Left cardiac atrium (tissue), 4 donors: ENCODE data around the gene PDZD2. TPM values are rescaled to one million over a fixed set of nuclear protein-coding genes. Genes with fewer than 3 reads are reported as not detected.
A peak's percentile ranks its signal among the peaks of the same experiment; 100 is the strongest.
"Not testable (repeated sequence)": the region's sequence is repeated elsewhere in the genome, so short reads cannot be mapped to it uniquely, and the experiment has no call there.

Experiments
- ATAC-seq, 2 donors: fragments of 200-7000 bp; cut with Tn5 transposase; one replicate each; pipeline ENCODE4 v1.9.1; 2020; ENCODE audit warnings: mild to moderate bottlenecking in 2 of 2, moderate library complexity in 2 of 2
- DNase-seq: peaks from one replicate; pipeline ENCODE4 v3.0.0-alpha.2; 2020
- intact Hi-C, 2 donors: fragments of 100-400 bp; cut with DNase I; formaldehyde crosslinking; loops; one replicate each; pipeline versions ENCODE4 v1.14.1 to v1.15.1; 2022 to 2023
- total RNA-seq, 2 donors: library from RNA; stranded (reverse); fragmentation: NEBNext Ultra II Directional; extraction: Animal tissue kit (Norgen Biotek cat#: 25700); gene quantifications; one replicate each; pipeline ENCODE4 v1.2.1, GENCODE V29; 2021
- donor health status: DM: no; HTN: yes; CAD: no.
- donor health status: DM: no; HTN: yes; CAD: no; lungs with severe emphysema.
- donor health status: DM: yes; HTN: yes; CAD: no.
- donor health status: Dilated cardiomyopathy.

The PDZD2 gene
- total RNA-seq, 2 donors from 2014 or later, result 66.2 to 77.3 TPM

GRCh38 chr5:31675472-31675871 is 36.5 kb downstream of the PDZD2 start:
- ATAC-seq, result no peak
- intact Hi-C loops, result no loop called here
- DNase-seq, result no peak

GRCh38 chr5:31678180-31678579 is 39.2 kb downstream of the PDZD2 start:
- intact Hi-C loops, result no loop called here
- DNase-seq, result peak; percentile 37
- peak; percentile 25 to 78 for ATAC-seq

DNA sequence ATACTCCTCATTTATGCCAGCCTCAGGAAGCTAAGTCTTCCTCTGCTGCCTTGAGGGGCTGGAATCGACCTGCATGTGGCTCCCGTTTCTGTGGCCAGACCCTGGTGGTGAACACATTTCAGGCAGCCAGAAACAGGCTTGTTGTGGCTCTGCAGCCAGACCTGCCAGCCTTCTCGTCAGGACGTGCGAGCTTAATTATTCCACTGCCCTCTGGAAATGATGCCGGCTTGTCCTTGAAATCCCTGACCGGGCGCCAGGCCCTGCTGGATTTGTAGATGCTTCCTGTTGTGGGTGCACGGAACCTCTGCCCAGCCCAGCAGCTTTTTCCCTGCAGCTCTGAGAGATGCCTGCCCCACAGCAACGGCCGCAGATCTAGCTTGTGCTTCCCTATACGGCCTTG is 41.6 kb downstream of the PDZD2 start:
- ATAC-seq (peak; percentile 71 to 86), DNase-seq (peak; percentile 64)
- intact Hi-C loops, result no loop called here

DNA sequence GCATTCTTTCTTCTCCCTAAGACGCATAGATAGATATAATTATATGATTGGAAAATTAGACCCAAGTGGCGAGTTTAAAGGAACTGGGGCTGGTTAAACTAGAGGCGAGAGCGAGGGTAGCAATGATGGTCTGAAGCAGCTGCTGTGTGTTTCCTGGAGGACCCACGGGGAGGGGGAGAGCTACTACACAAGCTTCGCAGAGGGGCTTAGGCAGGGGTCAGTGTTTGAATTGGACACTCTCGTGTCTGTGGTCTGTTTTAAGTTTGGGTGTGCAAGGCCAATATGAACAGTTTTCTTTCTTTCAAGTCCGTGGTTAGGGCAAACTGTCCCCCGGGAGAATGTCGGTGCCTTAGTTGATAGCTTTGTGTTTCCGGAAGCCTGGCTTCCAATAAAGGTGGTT is 43.1 kb downstream of the PDZD2 start:
- DNase-seq (no peak), ATAC-seq (no peak)
- intact Hi-C loops, result no loop called here

DNA sequence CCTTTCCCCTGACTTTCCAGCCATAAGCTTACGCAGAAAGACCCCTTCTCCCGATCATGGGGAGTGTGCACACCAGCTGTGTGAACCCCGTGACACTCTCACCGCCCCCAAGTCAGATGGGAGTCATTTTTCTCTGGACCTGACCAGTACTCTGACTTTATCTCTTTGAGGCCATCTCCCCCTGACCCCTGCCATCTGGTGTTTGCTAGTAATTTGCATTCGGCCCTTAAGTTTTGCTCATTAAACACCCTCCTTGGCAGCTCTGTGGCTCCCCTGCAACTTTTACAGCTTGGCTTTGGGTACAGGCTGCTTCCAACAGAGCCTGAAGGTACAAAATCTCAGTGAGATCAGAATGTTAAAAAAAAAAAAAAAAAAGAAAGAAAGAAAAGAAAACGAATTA is 43.9 kb downstream of the PDZD2 start:
- intact Hi-C loops, result no loop called here
- DNase-seq (no peak), ATAC-seq (no peak)

DNA sequence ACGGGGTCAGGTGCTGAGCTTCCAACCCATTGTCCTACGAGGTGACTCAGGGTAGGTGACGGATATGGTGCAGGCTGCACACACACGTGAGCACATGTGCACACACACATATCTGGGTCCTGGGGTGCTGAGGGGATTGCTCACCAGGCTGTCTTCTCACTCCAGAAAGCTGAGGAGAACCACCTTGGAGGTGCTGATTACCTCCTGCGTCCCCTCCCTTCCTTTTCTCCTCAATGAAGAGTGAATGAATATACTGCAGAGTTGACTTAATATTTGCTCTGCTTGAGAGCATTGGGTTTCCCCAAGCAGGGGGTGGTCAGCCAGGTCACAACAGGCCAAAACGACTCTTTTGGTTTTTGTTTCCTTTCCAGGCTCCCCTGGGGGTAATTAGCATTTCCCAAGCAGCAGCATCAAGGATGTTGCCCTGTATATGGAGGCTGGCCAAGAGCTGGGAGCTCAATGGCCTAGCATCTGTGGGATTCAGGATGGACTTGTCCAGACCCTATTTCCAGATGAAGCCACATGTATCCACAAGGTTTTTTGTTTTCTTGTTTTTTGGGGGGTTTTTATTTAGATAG is 49.7 kb downstream of the PDZD2 start:
- ATAC-seq, result no peak
- intact Hi-C loops, result no loop called here

DNA sequence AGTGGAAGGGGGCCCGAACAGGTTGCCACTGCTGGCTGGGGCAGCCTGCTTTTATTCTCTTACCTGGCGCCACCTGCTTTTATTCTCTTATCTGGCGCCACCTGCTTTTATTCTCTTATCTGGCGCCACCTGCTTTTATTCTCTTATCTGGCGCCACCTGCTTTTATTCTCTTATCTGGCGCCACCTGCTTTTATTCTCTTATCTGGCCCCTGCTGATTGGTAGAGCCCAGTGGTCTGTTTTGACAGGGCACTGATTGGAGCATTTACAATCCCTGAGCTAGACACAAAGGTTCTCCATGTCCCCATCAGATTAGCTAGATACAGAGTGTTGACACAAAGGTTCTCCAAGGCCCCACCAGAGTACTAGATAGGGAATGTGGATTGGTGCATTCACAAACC is 52.5 kb downstream of the PDZD2 start:
- DNase-seq, intact Hi-C loops, ATAC-seq: not testable (repeated sequence)

More for the DNA sequence above, 49.7 kb downstream of the PDZD2 start:
- no peak for DNase-seq

GRCh38 chr5:31692561-31693221 is 53.8 kb downstream of the PDZD2 start:
- DNase-seq (peak; percentile 68), ATAC-seq (peak; percentile 84 to 94)
- intact Hi-C loops, result no loop called here

DNA sequence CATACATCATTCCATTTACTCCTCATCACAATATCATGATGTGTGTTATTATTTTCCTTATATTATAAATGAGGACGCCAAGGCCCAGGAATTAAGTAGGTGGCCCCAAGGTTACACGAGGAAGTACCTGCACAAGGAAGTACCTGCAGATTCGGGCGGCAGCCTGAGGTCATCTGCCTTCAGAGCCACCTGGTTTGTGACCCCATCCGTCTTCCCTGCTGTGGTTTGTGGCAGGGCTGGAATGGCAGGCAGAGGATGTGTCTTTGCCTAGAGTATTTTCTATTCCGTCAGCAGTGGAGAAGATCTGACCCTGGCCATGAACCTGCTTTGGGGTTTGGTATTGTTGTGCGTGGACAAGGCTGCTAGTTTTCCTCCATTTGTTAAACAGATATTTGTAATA is 59.7 kb downstream of the PDZD2 start:
- DNase-seq (no peak), ATAC-seq (no peak)
- intact Hi-C loops, result no loop called here

- DNase-seq (no peak), ATAC-seq (no peak)
- intact Hi-C loops, result no loop called here
Observed at GRCh38 chr5:31701642-31702299, 62.8 kb downstream of the PDZD2 start.

DNA sequence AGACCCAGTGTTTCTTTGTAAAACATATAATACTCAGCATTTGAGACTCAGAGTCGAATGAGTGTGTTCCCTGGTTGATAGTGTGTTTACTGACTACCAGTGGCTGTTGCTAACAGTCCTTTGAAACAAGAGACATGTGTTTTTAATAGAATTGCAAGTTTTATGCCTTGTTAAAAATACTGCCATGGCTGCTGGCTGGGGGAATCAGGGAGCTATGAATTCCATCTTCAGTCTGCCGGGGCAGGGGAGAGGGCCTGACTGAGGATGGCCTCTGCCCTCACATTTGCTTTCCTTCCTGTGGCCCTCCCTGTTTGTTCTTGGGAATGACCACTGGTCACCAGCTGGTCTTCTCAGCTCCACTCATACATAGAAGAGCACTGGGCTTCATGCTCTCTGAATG is 63.8 kb downstream of the PDZD2 start:
- no peak for ATAC-seq
- DNase-seq, result no peak
- intact Hi-C loops, result no loop called here

DNA sequence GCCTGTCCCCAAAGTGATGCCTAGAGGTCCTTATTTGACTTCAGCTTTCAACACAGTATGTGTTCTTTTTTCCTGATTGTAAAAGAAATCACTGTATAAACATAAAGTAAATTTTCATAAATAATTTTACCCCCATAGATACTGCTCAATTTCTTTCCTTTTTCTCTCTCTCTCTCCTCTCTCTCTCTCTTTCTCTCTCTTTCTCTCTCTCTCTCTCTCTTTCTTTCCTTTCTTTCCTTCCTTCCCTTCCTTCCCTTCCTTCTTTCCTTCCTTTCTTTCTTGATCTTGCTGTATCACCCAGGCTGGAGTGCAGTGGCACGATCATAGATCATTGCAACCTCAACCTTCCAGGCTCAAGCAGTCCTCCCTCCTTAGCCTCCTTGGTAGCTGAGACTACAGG is 64.8 kb downstream of the PDZD2 start:
- intact Hi-C loops, result no loop called here
- ATAC-seq (no peak), DNase-seq (no peak)

DNA sequence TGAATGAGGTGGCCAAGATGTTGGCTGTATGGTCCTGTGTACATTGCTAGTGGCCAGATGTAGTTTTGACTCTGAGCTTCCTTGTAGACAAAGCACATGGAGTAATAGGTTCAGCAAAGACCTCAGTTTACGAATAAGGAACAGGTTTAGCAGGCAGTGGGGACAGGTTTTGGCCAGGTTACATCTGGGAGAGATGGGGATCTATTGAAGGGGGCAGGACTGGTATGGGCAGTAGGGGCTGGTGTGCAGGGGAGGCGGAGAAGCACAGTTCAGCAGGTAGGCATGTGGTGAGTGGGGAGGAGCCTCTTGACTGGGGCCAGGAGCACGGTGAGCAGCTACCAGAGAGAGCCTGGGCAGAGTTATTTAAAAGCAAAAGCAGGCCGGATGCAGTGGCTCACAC is 67.3 kb downstream of the PDZD2 start:
- DNase-seq (no peak), ATAC-seq (no peak)
- intact Hi-C loops, result no loop called here

DNA sequence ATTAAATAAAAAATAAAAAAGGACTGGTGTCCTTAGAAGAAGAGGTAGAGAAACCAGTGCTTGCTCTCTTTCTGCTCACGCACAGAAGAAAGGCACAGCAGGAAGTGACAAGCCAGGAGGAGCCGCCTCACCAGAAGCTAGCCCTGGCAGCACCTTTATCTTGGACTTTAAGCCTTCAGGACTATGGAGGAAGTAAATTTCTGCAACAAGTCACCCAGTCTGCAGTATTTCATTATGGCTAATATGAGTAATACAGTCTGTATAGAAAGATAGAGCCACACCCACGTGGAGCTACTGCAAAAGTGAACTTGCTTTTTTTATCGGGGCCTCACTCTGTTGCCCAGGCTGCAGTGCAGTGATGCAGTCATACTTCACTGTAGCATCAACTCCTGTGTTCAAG is 68.4 kb downstream of the PDZD2 start:
- ATAC-seq (no peak), DNase-seq (no peak)
- intact Hi-C loops, result no loop called here

DNA sequence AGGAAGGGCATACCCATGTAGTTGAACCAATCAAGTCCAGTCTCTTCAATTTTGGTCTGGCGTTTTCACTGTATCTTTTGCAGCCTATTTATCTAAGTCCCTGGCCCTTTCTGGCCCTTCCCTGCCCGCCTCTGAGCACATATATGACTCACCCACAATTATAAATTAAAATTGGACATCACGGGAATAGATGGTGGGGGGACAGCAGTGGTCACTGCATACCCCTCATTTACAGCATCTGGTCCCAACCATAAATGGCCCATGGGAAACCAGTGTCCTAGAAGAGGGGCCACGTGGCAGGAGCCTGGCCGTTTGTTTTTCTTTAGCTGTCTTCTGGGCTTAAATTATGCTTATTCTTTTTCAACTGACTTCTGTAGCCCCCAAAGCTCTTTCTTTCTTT is 69.2 kb downstream of the PDZD2 start:
- intact Hi-C loops, result no loop called here
- ATAC-seq (no peak), DNase-seq (no peak)

DNA sequence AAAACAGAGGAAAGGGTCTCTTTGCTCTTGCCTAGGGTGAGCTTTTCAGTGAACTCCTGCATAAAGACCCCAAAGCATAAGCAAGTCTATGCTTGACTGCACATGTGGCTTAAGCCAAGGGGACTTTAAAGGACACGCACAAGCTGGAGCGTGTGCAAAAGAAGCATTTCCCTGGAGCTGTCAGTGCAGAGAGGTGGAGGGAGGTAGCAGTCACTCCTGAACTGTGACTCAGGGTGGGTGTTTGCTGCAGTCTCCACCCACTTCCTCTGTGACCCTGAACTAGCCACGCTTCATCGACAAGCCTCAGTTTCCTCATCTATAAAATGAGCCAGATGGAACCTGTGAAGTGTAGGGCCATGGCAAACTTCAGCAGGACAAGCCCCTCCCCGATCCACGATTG is 72.4 kb downstream of the PDZD2 start:
- ATAC-seq (peak in 1 of 2 donors; percentile 67), DNase-seq (no peak)
- intact Hi-C loops, result no loop called here

DNA sequence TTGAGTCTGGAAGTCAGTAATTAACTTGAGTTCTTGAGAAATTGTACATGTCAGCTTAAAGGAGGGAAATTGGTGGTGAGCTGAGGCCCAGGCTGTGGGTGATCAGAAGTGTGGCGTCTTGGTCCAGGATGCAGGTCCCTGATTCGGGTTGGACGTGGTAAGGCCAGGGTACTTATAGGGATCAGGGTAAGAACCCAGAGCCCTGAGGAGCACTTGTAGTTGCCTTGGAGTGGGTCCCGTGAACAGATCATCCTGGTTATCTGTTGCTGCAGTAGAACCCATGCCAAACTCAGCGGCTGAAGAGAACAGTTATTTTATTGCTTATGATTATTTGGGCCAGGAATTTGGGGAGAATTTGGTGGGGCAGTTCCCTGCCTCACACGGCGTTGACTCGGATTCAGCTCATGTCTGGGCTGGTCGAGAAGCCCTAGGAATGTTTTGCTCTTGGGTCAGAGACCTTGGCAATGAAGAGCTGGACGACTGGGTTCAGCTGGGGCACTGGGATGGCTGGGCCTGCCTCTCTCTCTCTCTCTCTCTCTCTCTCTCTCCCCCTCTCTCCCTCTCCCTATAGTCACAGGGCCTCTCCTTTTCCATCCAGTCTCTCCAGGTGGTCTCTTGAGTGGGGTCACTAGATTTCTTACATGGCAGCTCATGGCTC is 73.1 kb downstream of the PDZD2 start:
- intact Hi-C loops, result no loop called here
- no peak for DNase-seq
- peak; percentile 59 to 69 for ATAC-seq

DNA sequence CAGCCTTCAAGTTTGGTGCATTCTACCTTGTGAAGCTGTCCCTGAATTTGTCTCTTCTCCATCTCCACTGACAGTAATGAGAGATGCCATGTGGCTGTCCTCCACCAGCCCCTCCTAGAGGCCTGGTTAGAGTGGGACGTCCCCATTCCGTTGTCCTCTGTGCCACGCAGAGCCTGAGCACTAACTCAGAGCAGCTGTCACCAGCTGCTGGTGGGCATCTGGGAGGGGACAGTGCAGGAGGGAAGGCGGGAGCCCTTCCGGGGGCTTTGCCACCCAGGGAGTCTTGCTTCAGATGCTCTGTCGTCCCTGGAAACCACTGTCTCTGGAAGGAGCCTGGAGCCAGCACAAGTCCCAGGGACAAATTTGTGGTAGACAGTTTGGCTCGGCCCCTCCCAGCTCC is 78.6 kb downstream of the PDZD2 start:
- intact Hi-C loops, result no loop called here
- no peak for DNase-seq
- peak in 1 of 2 donors; percentile 26 for ATAC-seq

DNA sequence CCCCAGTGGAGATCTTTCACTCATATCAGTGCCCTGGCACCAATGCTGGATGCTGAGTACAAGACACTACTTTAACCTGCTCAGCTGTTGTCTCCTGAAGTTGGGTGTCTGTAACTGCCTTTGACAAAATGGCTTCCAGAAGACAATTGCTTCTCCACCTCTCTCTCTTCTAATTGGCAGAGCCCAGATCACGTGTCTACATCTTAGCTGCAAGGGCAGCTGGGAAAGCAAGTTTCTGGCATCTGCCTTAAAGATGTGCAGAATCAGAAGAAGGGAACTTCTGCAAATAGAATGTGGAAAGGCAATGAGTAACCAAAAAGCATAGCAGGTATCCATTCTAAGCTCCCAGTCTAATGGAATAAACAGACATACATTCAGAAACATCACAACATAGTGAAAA is 81.1 kb downstream of the PDZD2 start:
- DNase-seq (no peak), ATAC-seq (peak in 1 of 2 donors; percentile 36)
- intact Hi-C loops, result no loop called here

GRCh38 chr5:31720811-31721345 is 81.9 kb downstream of the PDZD2 start:
- intact Hi-C loops, result no loop called here
- ATAC-seq (no peak), DNase-seq (no peak)
